ENCODE measurements around the gene CD200. TPM values are rescaled to one million over a fixed set of nuclear protein-coding genes. Genes with fewer than 3 reads are reported as not detected.

The CD200 gene
- total and polyA plus RNA-seq, 2 experiments from 2014 or later = 51.9 to 65.0 TPM

GRCh38 chr3:112302881-112303763, 29.8 kb upstream of the CD200 start:
- Mint-ChIP-seq H3K4me1 (peaks cover 16% of the 10 kb centered on the region), H3K9me3 (peaks cover 3% of the 10 kb centered on the region; the same call in 2 of the 3 replicates), H3K36me3 (ENCODE audit: low read depth) (peaks cover 7% of the 10 kb centered on the region; the same call in 2 of the 3 replicates), H3K4me3 (no peak overlapping the region), H3K27me3 (ENCODE audit: insufficient read depth, low read depth, poor library complexity) (peaks cover 1% of the 10 kb centered on the region), H3K27ac (no peak overlapping the region)
- no peaks in the 10 kb centered on the region for H4K20me1 ChIP-seq (replicated peaks; ENCODE audit: insufficient read depth)
- TF ChIP-seq, protein P1, sequence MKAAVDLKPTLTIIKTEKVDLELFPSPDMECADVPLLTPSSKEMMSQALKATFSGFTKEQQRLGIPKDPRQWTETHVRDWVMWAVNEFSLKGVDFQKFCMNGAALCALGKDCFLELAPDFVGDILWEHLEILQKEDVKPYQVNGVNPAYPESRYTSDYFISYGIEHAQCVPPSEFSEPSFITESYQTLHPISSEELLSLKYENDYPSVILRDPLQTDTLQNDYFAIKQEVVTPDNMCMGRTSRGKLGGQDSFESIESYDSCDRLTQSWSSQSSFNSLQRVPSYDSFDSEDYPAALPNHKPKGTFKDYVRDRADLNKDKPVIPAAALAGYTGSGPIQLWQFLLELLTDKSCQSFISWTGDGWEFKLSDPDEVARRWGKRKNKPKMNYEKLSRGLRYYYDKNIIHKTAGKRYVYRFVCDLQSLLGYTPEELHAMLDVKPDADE (IDR thresholded peaks at IDR 0.05) = peak; percentile 52; the same call in 1 of the 2 replicates
- TF ChIP-seq ZNF114 (CRISPR knock-in tag; IDR thresholded peaks at IDR 0.05) (peak; percentile 53; the same call in 1 of the 2 replicates), ZNF462 (CRISPR knock-in tag; IDR thresholded peaks at IDR 0.05) (peak; percentile 63; the same call in 1 of the 2 replicates), POLR2AphosphoS5 (IDR thresholded peaks at IDR 0.05; ENCODE audit: low read depth) (peak; percentile 86), CTCF (conservative IDR thresholded peaks at IDR 0.05; ENCODE audit: low read depth in 2 of 2) (no peak)
- peaks cover 36% of the 10 kb centered on the region for H3K4me1 ChIP-seq (ENCODE audit: insufficient read depth)
- peak; percentile 97 for DNase-seq (ENCODE audit: low spot score)
- no peaks in the 10 kb centered on the region for H3K36me3 ChIP-seq (ENCODE audit: insufficient read depth)
- no peak overlapping the region for H2AFZ ChIP-seq
- H3K4me2 ChIP-seq = peak overlapping the region; percentile 76
- H3K4me3 ChIP-seq = peak overlapping the region; percentile 43
- H3K27me3 ChIP-seq (ENCODE audit: insufficient read depth) = no peaks in the 10 kb centered on the region
- peak overlapping the region; percentile 96 for H3K27ac ChIP-seq (ENCODE audit: low read depth)
- H3F3A ChIP-seq (replicated peaks; ENCODE audit: low read depth) = peaks cover 20% of the 10 kb centered on the region; the same call in 1 of the 2 replicates
- no peaks in the 10 kb centered on the region for H3K79me2 ChIP-seq (replicated peaks; ENCODE audit: insufficient read depth)
- no peaks in the 10 kb centered on the region for H3K9me2 ChIP-seq (ENCODE audit: insufficient read depth)
- ATAC-seq = peak; percentile 92
